Fibroblast of skin of abdomen (primary cell): ENCODE results near the gene UNC13D.
"Not testable (repeated sequence)": the region's sequence is repeated elsewhere in the genome, so short reads cannot be mapped to it uniquely, and the experiment has no call there.

ENCODE experiments used
- DNase-seq: peaks from one replicate; pipeline ENCODE4 v3.0.0-alpha.2; 2013

The UNC13D gene

DNA sequence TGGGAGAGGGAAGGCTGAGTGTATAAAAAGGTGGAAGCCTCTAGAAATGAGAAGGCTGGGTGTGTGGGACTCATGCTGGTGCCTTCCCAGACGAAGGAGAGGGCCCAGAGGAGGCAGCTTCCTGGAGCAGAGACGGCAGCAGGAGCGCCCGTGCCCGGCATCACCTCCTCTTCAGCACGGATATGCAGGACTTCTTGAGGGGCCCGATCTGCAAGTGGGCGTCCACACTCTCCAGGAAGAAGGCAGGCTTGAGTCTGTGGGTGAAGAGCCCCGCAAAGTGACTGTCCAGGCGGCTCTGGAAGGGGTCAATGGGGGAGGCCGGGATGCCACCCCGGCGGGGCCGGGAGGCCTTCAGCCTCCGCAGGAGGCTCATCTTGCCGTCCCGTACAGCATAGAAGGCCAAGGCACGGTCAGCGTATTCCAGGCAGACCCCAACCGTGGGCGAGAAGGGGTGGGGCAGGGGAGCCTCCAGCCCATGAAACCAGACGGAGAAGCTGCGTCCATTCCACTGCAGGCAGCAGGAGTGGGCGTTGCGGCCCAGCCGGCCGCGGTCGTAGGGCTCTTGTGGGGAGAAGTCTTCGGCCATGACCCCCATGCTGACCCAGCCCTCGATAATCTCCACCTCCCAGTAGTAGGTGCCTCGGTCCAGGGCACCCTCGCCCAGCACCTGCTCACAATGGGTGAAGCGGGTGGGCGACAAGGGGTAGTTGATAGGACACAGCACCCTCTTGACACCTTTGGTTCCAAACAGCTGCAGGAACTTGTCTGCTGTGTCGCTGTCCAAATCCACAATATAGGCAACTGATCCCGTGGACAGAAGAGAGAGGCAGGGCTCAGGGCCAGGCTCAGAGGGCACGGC lies 30.3 kb upstream of the UNC13D start:
- DNase-seq = no peak

DNA sequence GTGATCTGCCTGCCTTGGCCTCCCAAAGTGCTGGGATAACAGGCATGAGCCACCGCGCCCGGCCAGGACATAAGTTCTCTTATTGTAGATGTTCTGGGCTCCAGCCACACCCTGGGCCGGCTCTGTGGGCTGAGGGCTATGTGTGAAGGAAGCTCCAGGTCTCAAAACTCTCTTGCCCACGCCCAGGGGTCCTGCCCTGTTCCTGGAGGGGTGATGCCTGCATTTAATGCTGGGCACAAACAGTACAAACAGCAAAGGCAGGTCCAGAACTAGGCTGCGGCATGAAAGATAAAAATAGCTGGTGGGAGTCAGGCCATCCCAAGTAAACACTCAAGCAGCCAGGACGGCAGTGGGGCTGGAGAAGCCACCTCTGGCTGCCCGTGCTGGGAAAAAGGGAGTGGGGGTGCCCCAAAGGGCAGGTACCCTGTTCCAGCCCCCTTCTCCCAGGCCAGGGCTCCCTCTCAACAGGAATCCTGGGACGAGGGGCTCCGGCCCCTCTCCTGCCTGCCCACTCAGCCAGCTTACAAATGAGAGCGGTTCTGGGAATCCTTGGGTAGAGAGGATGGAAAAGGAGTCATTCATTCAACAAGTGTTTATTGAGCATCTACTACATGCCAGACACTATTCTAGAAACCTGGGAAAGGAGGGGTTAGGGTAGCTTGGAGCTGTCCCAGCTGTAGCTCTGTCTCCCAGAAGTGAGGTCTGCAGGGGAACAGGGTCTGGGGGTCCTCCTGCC lies 29.6 kb upstream of the UNC13D start:
- DNase-seq = no peak

DNA sequence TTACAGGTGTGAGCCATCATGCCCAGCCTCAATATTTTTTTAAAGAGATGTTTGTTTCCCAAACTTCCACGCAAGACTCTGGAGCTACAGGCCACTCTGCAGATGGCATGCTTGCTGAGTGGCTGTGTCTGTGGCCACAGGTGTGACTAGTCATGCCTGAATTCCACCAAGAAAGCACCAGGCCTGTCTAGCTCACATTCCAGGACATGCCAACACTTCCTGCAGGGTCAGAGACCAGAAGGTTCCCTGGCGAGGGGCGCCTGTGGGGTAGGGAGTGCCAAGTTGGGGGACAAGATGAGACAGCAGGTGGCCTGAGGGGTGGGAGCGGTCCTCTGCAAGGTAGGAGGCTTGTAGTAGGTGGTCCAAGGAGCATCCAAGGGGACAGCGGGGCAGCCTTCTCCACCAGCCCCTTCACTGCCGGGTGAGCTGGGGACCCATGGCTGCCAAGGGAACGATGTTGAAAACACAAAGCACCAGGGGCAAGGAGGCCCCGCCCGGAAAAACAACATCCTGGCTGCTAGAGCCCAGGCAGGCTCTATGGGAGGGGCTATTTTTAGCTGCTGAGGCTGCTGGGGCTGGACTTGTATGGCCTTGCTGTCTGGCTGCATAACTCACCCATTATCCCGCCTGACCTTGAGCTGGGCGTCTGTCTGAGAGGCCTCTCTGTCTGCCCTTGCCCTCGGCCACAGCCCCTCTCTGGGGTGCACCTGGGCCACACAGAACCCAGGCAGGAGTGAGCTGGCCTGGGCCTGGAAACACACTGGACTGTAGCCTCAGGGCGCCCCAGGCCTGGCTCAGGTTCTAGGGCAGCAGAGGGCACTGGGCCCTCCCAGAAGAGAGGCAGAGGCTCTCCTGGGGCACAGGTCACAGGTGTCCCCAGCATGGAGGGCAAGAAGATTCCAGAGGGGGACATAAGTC lies 28.5 kb upstream of the UNC13D start:
- no peak for DNase-seq

DNA sequence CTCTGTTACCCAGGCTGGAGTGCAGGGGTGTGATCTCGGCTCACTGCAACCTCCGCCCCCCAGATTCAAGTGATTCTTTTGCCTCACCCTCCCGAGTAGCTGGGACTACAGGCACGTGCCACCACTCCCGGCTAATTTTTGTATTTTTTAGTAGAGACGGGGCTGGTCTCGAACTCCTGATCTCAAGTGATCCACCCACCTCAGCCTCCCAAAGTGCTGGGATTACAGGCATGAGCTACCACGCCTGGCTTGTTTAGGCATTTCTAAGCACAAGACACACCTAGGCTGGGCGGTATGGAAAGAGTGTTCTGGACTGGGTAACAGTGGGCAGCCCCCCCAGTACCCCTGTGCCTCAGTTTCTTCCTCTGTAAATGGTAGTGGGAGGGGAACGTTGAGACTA lies 26.0 kb upstream of the UNC13D start:
- not testable (repeated sequence) for DNase-seq

DNA sequence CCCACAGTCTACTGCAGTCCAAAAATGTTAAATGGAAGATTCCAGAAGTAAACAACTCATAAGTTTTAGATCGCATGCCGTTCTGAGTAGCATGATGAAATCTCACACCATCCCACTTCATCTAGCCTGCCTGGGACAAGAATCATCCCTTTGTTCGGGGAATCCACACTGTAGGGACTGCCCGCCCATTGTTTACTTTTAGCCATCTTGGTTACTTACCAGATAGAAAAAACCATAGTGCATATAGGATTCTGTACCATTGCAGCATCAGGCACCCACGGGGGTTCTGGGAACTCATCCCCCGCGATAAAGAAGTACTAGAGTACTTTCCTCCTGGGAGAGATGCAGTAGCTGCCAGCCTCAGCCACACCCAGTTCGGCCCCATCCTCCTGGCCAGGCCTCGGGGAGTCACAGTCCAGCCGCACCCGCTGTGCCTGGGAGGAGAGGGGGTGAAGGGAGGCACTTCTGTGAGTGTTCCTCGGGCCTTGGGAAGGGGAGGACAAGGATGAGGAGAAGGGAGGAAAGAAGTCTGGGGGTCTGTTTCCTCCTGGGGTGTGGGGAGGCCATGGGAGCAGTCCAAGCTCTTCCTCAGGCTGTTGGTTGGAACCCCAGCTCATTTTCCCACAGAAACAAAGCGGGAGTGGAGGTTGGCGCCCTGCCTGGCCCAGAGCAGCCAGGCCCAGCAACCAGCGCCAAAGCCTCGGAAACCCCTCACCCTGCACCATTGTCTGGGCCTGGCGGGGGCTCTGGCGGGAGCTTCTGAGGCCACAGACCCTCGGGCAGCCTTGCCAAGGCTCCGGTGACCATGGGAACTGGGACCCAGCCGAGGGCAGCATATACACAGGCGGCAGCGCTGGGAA lies 25.3 kb upstream of the UNC13D start:
- no peak for DNase-seq

DNA sequence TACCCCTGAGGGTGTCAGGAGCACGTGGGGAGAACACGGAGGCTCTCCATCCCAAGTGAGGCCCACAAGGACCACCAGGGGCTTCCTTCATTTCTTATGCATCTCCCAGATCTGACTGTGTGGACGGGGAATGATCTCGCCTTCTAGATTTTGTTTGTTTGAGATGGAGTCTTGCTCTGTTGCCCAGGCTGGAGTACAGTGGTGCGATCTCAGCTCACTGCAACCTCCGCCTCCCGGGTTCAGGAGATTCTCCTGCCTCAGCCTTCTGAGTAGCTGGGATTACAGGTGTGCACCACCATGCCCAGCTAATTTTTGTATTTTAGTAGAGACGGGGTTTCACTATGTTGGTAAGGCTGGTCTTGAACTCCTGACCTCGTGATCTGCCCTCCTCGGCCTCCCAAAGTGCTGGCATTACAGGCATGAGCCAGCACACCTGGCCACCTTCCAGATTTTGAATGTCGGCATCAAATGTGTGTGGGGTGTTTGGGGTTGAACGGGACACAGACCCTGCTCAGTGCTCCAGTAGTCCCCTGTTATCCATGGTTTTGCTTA lies 24.6 kb upstream of the UNC13D start:
- DNase-seq = not testable (repeated sequence)

DNA sequence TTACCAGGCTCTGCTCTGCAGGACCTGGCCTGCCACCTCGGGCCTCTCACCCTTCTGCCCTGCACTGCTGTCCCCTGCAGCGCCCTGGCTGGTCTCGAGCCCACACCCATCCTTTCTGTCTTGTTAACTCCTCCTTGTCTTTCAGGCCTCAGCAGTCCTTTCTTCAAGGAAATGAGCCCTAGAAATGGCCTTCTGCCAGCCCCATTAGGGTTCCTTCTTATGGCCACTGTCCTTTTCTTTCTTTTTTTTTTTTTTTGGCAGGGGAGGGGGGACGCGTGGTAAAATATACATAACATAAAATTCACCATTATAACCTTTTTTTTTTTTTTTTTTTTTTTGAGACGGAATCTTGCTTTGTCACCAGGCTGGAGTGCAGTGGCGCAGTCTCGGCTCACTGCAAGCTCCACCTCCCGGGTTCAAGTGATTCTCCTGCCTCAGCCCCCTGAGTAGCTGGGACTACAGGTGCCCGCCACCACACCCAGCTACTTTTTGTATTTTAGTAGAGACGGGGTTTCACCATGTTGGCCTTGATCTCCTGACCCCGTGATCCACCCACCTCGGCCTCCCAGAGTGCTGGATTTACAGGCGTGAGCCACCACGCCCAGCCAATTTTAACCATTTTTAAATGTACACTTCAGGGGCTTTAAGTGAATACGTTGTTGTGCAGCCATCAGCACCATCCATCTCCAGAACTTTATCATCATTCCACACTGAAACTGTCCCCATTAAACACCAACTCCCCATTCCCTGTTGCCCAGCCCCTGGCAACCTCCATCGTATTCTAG lies 21.4 kb upstream of the UNC13D start:
- not testable (repeated sequence) for DNase-seq

DNA sequence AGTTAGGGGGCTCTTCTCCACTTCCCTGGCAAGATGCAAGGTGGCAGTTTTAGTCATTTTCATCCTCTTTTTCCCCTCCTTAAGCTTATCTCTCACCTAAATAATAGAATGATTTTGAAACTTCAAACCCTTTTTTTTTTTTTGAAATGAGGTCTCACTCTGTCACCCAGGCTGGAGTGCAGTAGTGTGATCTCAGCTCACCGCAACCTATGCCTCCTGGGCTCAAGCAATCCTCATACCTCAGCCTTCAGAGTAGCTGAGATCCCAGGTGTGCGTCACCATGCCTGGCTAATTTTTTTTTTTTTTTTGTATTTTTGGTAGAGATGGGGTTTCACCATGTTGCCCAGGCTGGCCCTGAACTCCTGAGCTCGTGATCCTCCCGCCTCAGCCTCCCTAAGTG lies 20.7 kb upstream of the UNC13D start:
- DNase-seq = not testable (repeated sequence)

DNA sequence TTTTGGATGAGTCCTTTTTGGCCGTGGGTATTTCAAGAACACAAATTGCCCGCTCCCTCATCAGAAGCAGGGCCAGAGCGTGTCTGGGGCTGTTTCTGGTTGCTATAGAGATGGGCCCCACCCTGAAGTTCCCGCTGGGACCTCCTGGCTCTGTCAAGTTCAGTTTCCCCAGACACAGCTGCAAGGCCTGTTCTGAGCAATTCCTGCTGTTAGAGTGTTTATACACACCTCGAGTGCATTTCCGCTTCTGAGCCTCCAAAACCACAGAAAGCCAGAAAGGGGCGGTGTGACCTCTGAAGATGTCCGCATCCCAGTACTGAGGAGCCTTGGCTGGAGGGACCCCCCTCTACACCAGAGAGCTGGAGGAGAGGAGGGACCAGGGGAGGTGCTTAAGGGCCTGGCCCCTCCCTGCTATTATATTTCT lies 20.3 kb upstream of the UNC13D start:
- peak; percentile 60 for DNase-seq

DNA sequence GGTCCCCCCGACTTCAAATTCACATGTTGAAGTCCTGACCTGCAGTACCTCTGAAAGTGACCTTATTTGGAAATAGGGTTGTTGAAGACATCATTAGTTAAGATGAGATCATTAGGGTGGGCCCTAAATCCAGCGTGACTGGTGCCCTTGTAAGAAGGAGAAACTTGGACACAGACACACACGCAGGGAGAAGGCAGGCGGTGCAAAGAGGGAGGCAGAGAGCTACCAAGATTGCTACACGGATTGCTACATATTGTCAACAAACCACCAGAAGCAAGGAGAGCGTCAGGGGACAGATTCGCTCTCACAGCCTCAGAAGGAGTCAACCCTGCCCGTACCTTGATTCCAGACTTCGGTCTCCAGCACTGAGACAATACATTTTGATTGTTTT lies 17.7 kb upstream of the UNC13D start:
- DNase-seq = no peak

DNA sequence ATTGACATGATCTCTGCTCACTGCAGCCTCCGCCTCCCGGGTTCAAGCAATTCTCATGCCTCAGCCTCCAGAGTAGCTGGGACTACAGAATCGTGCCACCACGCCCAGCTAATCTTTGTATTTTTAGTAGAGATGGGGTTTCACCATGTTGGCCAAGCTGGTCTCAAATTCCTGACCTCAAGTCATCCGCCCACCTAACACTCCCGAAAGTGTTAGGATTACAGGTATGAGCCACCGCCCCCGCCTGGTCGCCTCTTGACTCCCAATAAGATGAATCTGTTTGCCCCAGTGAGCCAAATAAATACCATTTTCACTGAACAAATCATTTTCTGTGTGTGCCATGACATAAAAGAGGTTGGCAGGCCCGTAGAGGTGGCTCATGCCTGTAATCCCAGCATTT lies 15.2 kb upstream of the UNC13D start:
- DNase-seq = not testable (repeated sequence)

DNA sequence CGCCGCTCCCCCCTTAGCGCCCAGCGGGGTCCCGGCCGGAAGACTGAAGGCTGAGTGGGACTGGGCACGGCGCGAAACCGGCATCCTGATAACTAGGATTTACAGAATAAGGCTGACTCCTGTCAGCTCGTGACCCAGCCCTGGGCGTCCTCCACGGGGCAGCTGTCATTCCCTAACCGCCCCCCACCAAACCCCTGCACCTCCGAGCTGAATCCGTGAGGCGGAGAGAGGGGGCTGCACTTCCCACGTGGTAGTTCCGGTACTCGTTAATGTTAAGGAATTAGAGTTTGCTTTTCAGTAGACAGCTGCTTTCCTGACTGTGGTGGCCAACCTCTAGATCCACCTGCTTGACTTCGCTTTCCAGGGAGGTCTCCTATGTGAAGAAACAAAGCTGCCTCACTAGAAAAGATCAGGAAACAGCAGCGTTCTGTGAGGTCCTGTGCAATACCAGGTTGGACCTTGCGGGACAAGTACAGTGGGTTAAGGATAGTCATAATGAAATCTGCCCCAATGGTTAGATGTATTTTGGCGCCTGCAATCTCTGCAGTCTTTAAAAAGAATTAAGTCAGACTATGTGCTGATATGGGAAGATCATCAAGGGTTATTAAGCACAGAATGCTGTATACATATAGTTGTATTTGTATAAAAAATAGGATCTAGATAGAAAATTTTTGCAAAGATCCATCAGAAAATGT lies 12.0 kb upstream of the UNC13D start:
- DNase-seq = no peak

DNA sequence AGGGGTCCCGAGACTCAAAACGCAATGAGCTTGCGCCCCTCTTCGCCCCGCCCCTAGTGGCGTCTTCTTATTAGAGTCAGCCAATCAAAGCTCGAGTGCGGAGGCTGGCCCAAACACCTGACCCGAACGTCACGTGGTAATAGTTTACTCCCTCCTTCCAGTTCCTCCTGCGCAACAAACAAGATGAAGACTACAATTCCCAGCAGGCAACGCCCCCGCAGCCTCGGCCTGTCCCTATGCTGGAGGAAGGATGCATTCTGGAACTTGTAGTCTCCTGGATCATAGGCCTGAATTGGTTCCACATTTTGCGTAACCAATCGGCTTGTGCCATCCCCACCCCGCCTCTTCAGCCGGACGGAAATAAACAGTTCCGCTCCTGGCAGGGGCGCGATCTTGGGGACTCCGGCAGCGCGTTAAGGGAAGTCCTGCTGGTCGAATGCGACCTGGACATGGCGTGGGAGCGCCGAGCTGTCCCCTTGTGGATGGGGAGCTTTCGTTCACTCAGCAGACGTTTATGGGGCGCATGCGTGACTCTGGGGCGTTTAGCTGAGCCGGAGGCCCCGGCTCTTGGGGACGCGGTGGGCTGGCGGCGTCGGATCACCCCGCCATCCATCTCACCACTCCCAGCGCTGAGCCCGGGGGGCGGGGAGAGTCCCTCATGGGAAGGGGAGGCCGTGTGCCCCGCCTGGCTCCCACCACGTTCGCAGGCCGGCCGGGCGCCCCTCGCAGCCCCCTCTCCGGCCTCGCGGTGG lies 11.3 kb upstream of the UNC13D start, which contains the start of gene WBP2:
Gene WBP2, minus strand, starts transcription at position 26 of the 752 bp plus-strand sequence. CDS start 38 bp downstream, outside the sequence.
- peak; percentile 100 for DNase-seq

DNA sequence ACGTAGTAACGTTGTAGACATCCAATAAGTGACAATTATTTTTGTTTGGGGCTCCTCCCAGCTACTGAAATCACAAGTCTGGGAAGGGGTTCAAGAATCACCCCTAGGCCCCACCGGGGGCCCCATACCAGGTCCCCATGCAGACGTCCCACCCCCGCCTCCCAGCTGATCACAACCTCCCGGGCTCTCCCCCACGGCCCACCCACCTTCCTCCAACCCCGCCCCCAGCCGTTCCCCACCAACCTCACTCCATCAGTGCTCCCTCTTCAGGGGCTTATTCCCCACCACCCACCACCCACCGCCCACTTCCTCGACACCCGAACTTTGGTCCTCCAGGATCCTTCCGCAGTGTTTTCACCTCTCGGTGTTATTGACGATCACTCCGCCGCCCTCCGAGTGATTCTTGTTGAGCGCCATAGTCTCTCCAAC lies 10.7 kb upstream of the UNC13D start:
- no peak for DNase-seq

DNA sequence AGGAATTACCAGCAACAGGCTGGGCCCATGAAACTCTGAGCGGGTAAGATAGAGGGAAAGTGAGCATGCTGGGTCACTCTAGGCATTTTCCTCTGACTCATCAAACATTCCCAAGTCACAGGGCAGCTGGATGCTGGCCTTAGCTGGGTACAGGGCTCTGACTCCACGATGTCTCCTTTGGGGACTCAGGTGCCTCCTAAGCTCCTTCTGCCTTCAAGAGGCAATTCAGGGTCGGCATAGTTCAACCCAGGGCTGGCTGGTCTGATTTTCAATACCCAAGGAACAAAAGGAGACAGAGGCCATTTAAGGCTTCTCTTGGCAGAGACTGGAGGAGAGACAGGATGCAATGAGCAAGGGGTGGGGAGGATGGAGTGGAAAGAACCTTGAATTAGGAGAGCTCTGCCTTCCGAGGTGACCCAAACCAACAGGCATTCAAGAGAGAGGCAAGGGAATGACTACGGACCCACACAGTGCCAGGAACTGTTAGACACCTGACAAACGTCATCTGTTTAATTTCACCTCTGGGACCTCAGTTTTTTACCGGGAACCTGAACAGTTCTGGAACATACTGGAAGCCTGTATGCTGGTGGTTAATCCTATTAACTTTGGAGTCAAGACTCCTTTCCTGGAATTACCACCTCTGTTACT lies 10.0 kb upstream of the UNC13D start:
- DNase-seq = no peak

DNA sequence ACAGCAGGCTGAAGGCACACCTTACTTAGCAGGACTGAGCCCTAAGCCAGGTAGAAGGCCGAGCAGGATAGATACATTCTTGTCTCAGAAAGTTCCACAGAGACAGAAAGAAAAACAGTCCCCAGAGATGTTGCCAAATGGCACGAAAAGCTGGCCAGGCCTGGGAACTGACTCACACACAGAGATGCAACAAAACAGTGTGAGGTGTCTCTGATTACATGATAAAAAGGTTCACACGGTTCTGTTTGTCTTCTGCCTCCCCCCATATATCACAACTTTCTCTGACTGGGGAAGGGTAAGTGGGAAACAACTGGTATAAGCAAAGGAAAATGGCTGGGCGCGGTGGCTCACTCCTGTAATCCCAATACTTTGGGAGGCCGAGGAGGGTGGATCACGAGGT lies 9.2 kb upstream of the UNC13D start:
- DNase-seq = no peak

DNA sequence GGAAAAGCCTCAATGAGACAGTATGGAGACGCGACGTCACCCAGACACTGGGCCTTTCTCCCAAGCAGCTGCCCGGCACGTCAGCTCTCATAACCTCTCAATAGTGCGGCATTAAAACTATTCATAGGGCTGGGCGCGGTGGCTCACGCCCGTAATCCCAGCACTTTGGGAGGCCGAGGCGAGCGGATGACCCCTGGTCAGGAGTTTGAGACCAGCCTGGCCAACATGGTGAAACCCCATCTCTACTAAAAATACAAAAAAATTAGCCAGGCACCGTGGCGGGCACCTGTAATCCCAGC lies 7.4 kb upstream of the UNC13D start:
- not testable (repeated sequence) for DNase-seq

DNA sequence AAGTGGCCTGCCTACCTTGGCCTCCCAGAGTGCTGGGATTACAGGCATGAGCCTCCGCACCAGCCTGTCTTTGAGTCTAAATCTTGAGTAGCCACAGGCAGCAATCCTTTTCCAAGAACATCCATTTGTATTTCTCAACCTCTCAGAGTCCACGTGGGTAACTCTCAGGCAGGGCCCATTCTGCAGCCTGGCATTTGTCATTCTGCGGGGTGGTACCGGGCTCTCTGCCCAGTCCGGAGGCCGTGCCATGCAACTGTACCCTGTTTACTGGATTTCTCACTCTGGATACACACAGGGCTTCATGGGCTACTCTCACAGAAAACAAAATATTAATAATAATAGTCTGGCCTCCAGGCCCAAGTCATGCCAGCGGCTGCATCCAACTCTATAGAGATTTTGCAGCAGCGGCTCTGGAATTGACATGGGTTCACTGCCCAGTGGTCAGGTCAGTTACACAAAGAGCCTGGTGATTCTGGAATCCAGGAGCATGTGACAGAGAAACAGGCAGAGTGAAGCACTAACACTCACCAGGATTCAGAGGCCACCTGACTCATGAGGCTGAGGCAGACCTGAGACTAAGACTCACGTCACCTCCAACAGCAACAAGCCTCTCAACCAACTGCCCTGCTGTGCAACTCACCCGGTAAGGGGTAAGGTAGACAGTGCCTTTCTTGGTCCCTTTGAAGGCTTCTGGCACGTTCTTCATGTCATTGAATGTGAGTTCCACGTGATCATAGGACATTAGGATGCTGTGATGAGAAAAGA lies 6.9 kb upstream of the UNC13D start:
- no peak for DNase-seq
